ENCODE measurements around the gene PPP5C. TPM values are rescaled to one million over a fixed set of nuclear protein-coding genes. Genes with fewer than 3 reads are reported as not detected.

Gene PPP5C
- total and polyA plus RNA-seq, 2 of the 8 experiments (the other 6 are each of a cell fraction or from before 2014, with no cell fraction given): 112 to 156 TPM

GRCh38 chr19:46390121-46390858, 43.4 kb downstream of the PPP5C start:
- Histone ChIP-seq H3K56ac (replicated peaks; ENCODE audit: insufficient read length, low read depth, low read length) (no peak overlapping the region), H2BK120ac (replicated peaks; ENCODE audit: low read depth, low read length) (no peak overlapping the region), H3K79me1 (ENCODE audit: low read depth, low read length) (no peaks in the 10 kb centered on the region; the same call in 1 of the 2 replicates), H3K4me2 (ENCODE audit: insufficient read depth in 1 of 2, low read depth in 2 of 2, low read length in 2 of 2) (no peak overlapping the region), H4K20me1 (replicated peaks in 1 of 2; ENCODE audit: control insufficient read depth in 1 of 2, insufficient read depth in 2 of 2, low read length in 2 of 2) (peaks cover 0 to 9% of the 10 kb centered on the region in 2 experiments), H3K23me2 (ENCODE audit: low read depth, low read length) (no peaks in the 10 kb centered on the region), H4K5ac (ENCODE audit: insufficient read length, low read depth, low read length) (no peak overlapping the region), H2AK5ac (ENCODE audit: low read depth, low read length) (no peak overlapping the region), H3K4ac (replicated peaks; ENCODE audit: insufficient read length, low read depth, low read length) (no peak overlapping the region), H3K23ac (ENCODE audit: insufficient read length) (no peak overlapping the region), H3K4me3 (ENCODE audit: extremely low read depth in 1 of 4, insufficient read depth in 2 of 4, low read depth in 3 of 4, low read length in 4 of 4) (no peak overlapping the region), H3K4me1 (replicated peaks in 1 of 4; ENCODE audit: control insufficient read depth in 3 of 4, insufficient read depth in 4 of 4, low read length in 3 of 4) (no peaks in the 10 kb centered on the region; a peak in 2 of 7 replicates), H3K9me3 (ENCODE audit: insufficient read depth in 2 of 2, low read depth in 1 of 2, low read length in 1 of 2) (no peaks in the 10 kb centered on the region; a peak in 1 of 4 replicates), H2BK15ac (ENCODE audit: low read length) (no peak overlapping the region), H3K14ac (ENCODE audit: insufficient read length) (no peak overlapping the region), H3K27ac (ENCODE audit: low read depth, low read length) (no peak overlapping the region), H2BK12ac (ENCODE audit: low read depth, low read length) (no peak overlapping the region), H3K36me3 (ENCODE audit: control insufficient read depth in 2 of 4, insufficient read depth in 4 of 4, low read length in 3 of 4) (peaks cover 7 to 50% (median 40%) of the 10 kb centered on the region in 4 experiments; a peak in 6 of 8 replicates), H3K9ac (replicated peaks in 1 of 4; ENCODE audit: extremely low read depth in 1 of 4, low read depth in 3 of 4, low read length in 3 of 4) (no peak overlapping the region), H4K8ac (ENCODE audit: extremely low read depth, insufficient read depth, low read length) (no peak overlapping the region), H2AFZ (ENCODE audit: low read length) (no peak overlapping the region), H2BK5ac (ENCODE audit: low read depth, low read length) (no peak overlapping the region), H3K79me2 (ENCODE audit: control insufficient read depth in 1 of 2, insufficient read depth in 2 of 2, low read length in 2 of 2) (no peaks in the 10 kb centered on the region), H4K91ac (replicated peaks; ENCODE audit: insufficient read length, low read length) (no peak overlapping the region), H2BK20ac (ENCODE audit: low read length) (no peak overlapping the region), H3K18ac (ENCODE audit: extremely low read depth, low read length) (no peak overlapping the region), H3K27me3 (replicated peaks in 1 of 4; ENCODE audit: control insufficient read depth in 3 of 4, extremely low read depth in 1 of 4, insufficient read depth in 3 of 4, low read length in 3 of 4) (no peaks in the 10 kb centered on the region)
- DNase-seq (ENCODE audit: low read depth in 1 of 2, low spot score in 2 of 2) (no peak), FAIRE-seq (no peak)
- POLR2A ChIA-PET (ENCODE audit: partially characterized antibody): interaction anchor here (1.0 to 1.7 kb wide), 3 partner anchors 20 to 106 kb away, joined by 4 to 7 read pairs (median 4); partner anchors contain the start of genes CCDC8 and PNMA8B
- CTCF ChIA-PET (ENCODE audit: partially characterized antibody): interaction anchor here (0.9 to 3.9 kb wide), 11 partner anchors 9 to 126 kb away, joined by 3 to 15 read pairs (median 4); no protein-coding TSS in a partner anchor
- WGBS, 2 experiments (ENCODE audit: extremely low coverage in 1 of 2, insufficient coverage in 1 of 2, insufficient read length in 1 of 2, insufficient replicate concordance in 2 of 2, low coverage in 1 of 2, low lambda C conversion rate in 2 of 2, missing lambda C conversion rate in 1 of 2): 91% methylated on average over 7 of the region's 16 CpGs; no CpG with 5 or more reads in 1 of the 2 experiments
- no peak for TF ChIP-seq USF2 (IDR thresholded peaks at IDR 0.05; ENCODE audit: low read length)
- TF ChIP-seq RNF2 (IDR thresholded peaks at IDR 0.05; ENCODE audit: borderline replicate concordance, low read depth, low read length, missing control alignments, poor library complexity, severe bottlenecking): no peak
- TF ChIP-seq FOSL1 (IDR thresholded peaks at IDR 0.05; ENCODE audit: insufficient read depth, low read depth, low read length): no peak
- no peak for TF ChIP-seq ATF2 (IDR thresholded peaks at IDR 0.05; ENCODE audit: low read length)
- TF ChIP-seq SP1 (IDR thresholded peaks at IDR 0.05; ENCODE audit: low read depth, low read length): no peak
- no peak for TF ChIP-seq JUND (IDR thresholded peaks at IDR 0.05; ENCODE audit: low read length)
- TF ChIP-seq EGR1 (IDR thresholded peaks at IDR 0.05; ENCODE audit: borderline replicate concordance, low read depth, low read length): no peak

Measured in H1 (cell line).